Keratinocyte (primary cell): ENCODE data around the gene LPO. TPM values are rescaled to one million over a fixed set of nuclear protein-coding genes. Genes with fewer than 3 reads are reported as not detected.

Experiments
- DNase-seq: peaks from one replicate; pipeline ENCODE4 v3.0.0-alpha.2; 2011; ENCODE audit warnings: low read depth, missing footprints, low spot score
- FAIRE-seq: peaks from 2 replicates; lab custom pipeline; 2011; peaks lifted over from hg19 to GRCh38; lab: Jason Lieb, UNC
- H2AFZ ChIP-seq: 2 replicates; pipeline ENCODE4 v1.6.0; 2012; ENCODE audit warnings: low read length, control low read depth, inconsistent platforms; ENCODE audit not compliant: control insufficient read depth
- H3K27ac ChIP-seq: 2 replicates; pipeline ENCODE4 v1.5.1; 2011; ENCODE audit warnings: low read length; ENCODE audit not compliant: control insufficient read depth, insufficient read depth
- H3K27me3 ChIP-seq: 3 replicates; pipeline ENCODE4 v1.6.0; 2011; ENCODE audit warnings: low read length; ENCODE audit not compliant: control insufficient read depth, insufficient read depth; ENCODE audit errors: extremely low read depth
- H3K36me3 ChIP-seq, 2 experiments: 2 replicates in 1 of 2; 3 replicates in 1 of 2; pipeline ENCODE4 v1.5.1; 2011; ENCODE audit warnings: low read length in 2 of 2, mild to moderate bottlenecking in 1 of 2; ENCODE audit not compliant: control insufficient read depth in 2 of 2, insufficient read depth in 2 of 2; ENCODE audit errors: extremely low read depth in 1 of 2
- H3K4me1 ChIP-seq: 3 replicates; pipeline ENCODE4 v1.5.1; 2011; ENCODE audit warnings: low read length; ENCODE audit not compliant: control insufficient read depth, insufficient read depth; ENCODE audit errors: extremely low read depth
- H3K4me2 ChIP-seq: 3 replicates; pipeline ENCODE4 v1.6.0; 2011; ENCODE audit warnings: low read depth, low read length; ENCODE audit not compliant: control insufficient read depth, insufficient read depth; ENCODE audit errors: extremely low read depth
- H3K4me3 ChIP-seq, 3 experiments: fragments of 200-600 bp in 1 of 3; sonication (generic) in 1 of 3; 2 replicates in 2 of 3; 3 replicates in 1 of 3; pipeline ENCODE4 v1.5.1; 2011 to 2016; ENCODE audit warnings: low read length in 3 of 3, mild to moderate bottlenecking in 3 of 3, control low read depth in 2 of 3, inconsistent platforms in 1 of 3, low read depth in 1 of 3, mixed read lengths in 1 of 3, mixed run types in 1 of 3, moderate library complexity in 1 of 3; ENCODE audit not compliant: control insufficient read depth in 2 of 3, insufficient read depth in 2 of 3; ENCODE audit errors: extremely low read depth in 1 of 3
- H3K79me2 ChIP-seq: 2 replicates; pipeline ENCODE4 v1.6.0; 2012; ENCODE audit warnings: low read length; ENCODE audit not compliant: control insufficient read depth, insufficient read depth
- H3K9ac ChIP-seq: 3 replicates; pipeline ENCODE4 v1.6.0; 2011; ENCODE audit warnings: low read length; ENCODE audit not compliant: control insufficient read depth, insufficient read depth; ENCODE audit errors: extremely low read depth
- H3K9me1 ChIP-seq: 3 replicates; pipeline ENCODE4 v1.6.0; 2011; ENCODE audit warnings: low read length; ENCODE audit not compliant: control insufficient read depth, insufficient read depth; ENCODE audit errors: extremely low read depth
- H3K9me3 ChIP-seq: 2 replicates; pipeline ENCODE4 v1.5.1; 2012; ENCODE audit warnings: low read depth, low read length; ENCODE audit not compliant: control insufficient read depth
- H4K20me1 ChIP-seq: 3 replicates; pipeline ENCODE4 v1.6.0; 2011; ENCODE audit warnings: low read length; ENCODE audit not compliant: control insufficient read depth, insufficient read depth; ENCODE audit errors: extremely low read depth
- EZH2 ChIP-seq: IDR thresholded peaks from one replicate; pipeline ENCODE4 v1.6.1; 2012; ENCODE audit warnings: inconsistent platforms, mild to moderate bottlenecking, low read length, moderate library complexity
- dilution Hi-C: fragments of 300-500 bp; cut with MboI; formaldehyde crosslinking; loops from one replicate; pipeline ENCODE4 v1.7.0; 2020; ENCODE audit warnings: low sequenced_read_pairs; ENCODE audit not compliant: extremely low pct_ligation_motif_present
- polyA plus RNA-seq, 5 experiments: library from polyadenylated mRNA; depleted of rRNA in 3 of 5; stranded (reverse) in 3 of 5; stranded (forward) in 1 of 5; unstranded in 1 of 5; fragments of >200 nt; gene quantifications; 1 replicate in 1 of 5; 2 replicates in 3 of 5; 3 replicates in 1 of 5; pipeline versions ENCODE4 v1.2.1 to v1.2.3, GENCODE V29; 2011 to 2012; ENCODE audit warnings: missing spikeins in 2 of 5, low read depth in 1 of 5, low replicate concordance in 1 of 5
- TF ChIP-seq, protein P1 (sequence below), 3 experiments: IDR thresholded peaks in 1 of 3; conservative IDR thresholded peaks in 1 of 3; optimal IDR thresholded peaks in 1 of 3; 2 replicates in 2 of 3; 3 replicates in 1 of 3; pipeline versions ENCODE3 to v1.5.1; 2011; ENCODE audit warnings: low read length in 3 of 3, mild to moderate bottlenecking in 3 of 3, moderate library complexity in 2 of 3, control low read depth in 1 of 3, inconsistent platforms in 1 of 3; ENCODE audit not compliant: insufficient read depth in 2 of 3; ENCODE audit errors: extremely low read depth in 1 of 3

LPO gene
- polyA plus RNA-seq, 1 donor (not counting 4 experiments of a cell fraction or from before 2014, with no cell fraction given), result not detected

DNA sequence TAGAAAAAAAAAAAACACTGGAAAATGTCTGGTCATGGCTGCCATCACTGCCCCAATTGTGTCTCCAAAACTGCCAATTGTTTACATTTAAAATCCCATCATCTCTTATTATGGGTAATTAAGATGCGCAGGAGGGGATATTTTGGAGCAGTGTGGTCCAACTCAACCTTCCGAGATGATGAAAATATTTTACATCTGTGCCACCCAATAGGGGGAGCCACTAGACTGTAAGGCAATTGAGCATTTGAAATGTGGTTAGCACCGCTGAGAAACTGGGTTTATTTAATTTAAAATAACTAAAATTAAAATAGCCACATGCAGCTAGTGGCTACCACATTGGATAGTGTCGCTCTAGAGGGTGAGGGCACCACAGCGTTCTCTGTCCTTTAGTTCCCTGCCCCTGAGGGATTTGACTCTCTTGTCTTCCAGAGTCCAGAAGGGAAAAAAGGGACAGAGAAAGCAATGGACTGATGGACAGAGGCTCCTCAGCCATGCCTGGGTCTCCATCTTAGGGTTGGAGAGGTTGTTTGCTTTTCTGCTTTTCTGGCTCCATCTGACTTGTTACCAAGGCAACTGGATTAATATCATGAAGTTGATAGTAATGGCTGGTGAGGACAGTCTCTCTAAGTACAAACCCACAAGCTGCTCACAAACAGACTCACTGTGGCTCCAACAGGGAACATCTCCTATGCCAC lies 38.9 kb downstream of the LPO start:
- H4K20me1 ChIP-seq, result no peaks in the 10 kb centered on the region
- H3K79me2 ChIP-seq, result no peaks in the 10 kb centered on the region
- H3K4me3 ChIP-seq, result no peak overlapping the region
- DNase-seq (no peak), FAIRE-seq (no peak)
- H3K36me3 ChIP-seq, result no peaks in the 10 kb centered on the region
- no peaks in the 10 kb centered on the region for H3K9me1 ChIP-seq
- peaks cover 40% of the 10 kb centered on the region for H3K27me3 ChIP-seq
- H3K4me1 ChIP-seq, result no peaks in the 10 kb centered on the region
- TF ChIP-seq EZH2, result no peak
- TF ChIP-seq, protein P1, sequence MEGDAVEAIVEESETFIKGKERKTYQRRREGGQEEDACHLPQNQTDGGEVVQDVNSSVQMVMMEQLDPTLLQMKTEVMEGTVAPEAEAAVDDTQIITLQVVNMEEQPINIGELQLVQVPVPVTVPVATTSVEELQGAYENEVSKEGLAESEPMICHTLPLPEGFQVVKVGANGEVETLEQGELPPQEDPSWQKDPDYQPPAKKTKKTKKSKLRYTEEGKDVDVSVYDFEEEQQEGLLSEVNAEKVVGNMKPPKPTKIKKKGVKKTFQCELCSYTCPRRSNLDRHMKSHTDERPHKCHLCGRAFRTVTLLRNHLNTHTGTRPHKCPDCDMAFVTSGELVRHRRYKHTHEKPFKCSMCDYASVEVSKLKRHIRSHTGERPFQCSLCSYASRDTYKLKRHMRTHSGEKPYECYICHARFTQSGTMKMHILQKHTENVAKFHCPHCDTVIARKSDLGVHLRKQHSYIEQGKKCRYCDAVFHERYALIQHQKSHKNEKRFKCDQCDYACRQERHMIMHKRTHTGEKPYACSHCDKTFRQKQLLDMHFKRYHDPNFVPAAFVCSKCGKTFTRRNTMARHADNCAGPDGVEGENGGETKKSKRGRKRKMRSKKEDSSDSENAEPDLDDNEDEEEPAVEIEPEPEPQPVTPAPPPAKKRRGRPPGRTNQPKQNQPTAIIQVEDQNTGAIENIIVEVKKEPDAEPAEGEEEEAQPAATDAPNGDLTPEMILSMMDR (optimal IDR thresholded peaks at IDR 0.05 in 1 of 3, IDR thresholded peaks at IDR 0.05 in 1 of 3, conservative IDR thresholded peaks at IDR 0.05 in 1 of 3; ENCODE audit: extremely low read depth in 1 of 3, insufficient read depth in 2 of 3, low read length in 3 of 3), result peak; percentile 26 to 57 (median 45)
- H2AFZ ChIP-seq, result no peak overlapping the region
- H3K27ac ChIP-seq, result no peak overlapping the region
- dilution Hi-C loops, result loop anchor here (25.0 kb wide), 1 partner anchor 160 kb away; no protein-coding TSS in a partner anchor
- no peak overlapping the region for H3K9ac ChIP-seq
- no peak overlapping the region for H3K4me2 ChIP-seq
- no peaks in the 10 kb centered on the region for H3K9me3 ChIP-seq

- Histone ChIP-seq H3K4me1 (no peaks in the 10 kb centered on the region), H2AFZ (no peak overlapping the region), H3K4me2 (no peak overlapping the region), H3K4me3 (no peak overlapping the region), H3K36me3 (no peaks in the 10 kb centered on the region), H3K9ac (no peak overlapping the region), H3K9me3 (no peaks in the 10 kb centered on the region), H4K20me1 (no peaks in the 10 kb centered on the region), H3K9me1 (no peaks in the 10 kb centered on the region), H3K27ac (no peak overlapping the region), H3K79me2 (no peaks in the 10 kb centered on the region), H3K27me3 (peaks cover 40% of the 10 kb centered on the region)
- dilution Hi-C loops, result loop anchor here (25.0 kb wide), 1 partner anchor 159 kb away; no protein-coding TSS in a partner anchor
- no peak for FAIRE-seq
- DNase-seq, result no peak
- TF ChIP-seq, protein P1 (optimal IDR thresholded peaks at IDR 0.05 in 1 of 3, IDR thresholded peaks at IDR 0.05 in 1 of 3, conservative IDR thresholded peaks at IDR 0.05 in 1 of 3; ENCODE audit: extremely low read depth in 1 of 3, insufficient read depth in 2 of 3, low read length in 3 of 3), result no peak
- TF ChIP-seq EZH2, result no peak
These were observed 39.6 kb downstream of the LPO start for GRCh38 chr17:58277802-58278595.
